HG03095 (cell line): ENCODE results near the gene LGALS4.
A peak's percentile ranks its signal among the peaks of the same experiment; 100 is the strongest.
"Not testable (repeated sequence)": the region's sequence is repeated elsewhere in the genome, so short reads cannot be mapped to it uniquely, and the experiment has no call there.

Source experiments
- ATAC-seq: cut with Tn5 transposase; IDR thresholded peaks from one replicate; pipeline ENCODE4 v1.9.1; 2021; ENCODE audit warnings: moderate library complexity; ENCODE audit not compliant: unreplicated experiment

The LGALS4 gene

DNA sequence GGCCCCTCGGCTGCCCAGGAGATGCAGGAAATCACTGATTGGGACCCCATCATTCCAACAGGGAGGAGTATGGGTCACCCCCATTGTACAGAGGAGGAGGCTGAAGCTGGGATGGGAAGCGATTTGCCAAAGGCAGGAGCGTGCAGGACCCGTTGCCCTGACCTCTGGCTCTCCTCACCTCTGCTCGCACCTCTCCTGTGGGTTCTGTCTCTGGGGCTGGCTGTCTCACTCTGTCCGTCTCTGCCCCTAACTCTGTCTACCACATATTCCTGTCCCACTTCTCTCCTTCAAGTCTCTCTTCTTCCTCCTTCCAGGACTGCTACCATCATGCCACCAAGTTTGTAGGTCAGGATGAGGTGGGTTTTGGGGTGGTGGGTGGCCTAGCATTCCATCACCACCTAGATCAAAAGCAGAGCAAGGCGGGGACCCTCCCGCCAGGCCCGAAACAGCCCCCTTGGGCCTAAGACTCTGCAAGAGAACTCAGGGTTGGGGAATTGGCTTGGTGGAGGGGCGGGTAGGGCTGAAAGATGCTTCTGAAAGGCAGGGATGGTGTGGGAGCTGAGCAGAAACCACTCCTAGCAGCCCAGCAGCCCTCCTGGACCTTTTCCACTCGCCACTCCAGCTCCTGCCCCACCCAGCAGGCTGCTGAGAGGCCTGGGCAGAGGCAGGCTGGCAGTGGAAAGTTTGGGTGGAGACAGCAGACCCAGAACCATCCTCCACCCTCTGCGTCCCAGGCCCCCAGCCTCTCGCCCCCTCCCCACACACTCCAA lies 38.4 kb downstream of the LGALS4 start:
- no peak for ATAC-seq

DNA sequence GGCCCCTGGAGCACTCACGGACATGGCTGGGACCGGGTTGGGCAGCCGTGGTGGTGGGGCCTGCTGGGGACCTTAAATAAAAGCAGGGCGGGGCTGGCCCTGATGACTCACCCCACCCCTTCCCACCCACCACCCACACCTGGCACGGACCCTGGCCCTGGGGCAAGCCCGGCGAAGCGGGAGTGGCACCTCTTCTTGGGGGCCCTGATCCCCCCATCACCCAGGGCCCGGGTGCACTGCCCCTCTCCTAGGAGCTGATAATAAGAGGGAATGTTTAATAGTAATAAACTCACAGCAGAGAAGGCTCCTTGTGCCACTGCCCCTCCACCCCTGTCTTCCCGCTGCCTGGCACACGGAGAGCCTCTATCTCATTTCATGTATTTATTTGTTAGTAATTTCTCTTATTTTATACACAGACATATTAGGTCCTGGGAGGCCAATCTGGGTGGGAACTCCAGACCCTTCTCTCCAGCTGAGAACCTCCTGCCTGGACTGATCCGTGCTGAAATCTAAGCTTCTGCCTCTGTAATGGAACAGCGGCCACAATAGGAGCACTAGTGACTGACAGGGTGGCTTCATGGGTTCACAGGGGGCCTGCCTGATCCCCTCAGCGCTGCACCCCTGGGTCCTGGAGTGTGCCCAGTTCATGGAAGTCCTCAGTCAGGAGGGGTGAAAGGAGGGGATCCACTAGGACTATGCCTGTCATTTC lies 39.1 kb downstream of the LGALS4 start, which contains the start of gene LGALS7:
LGALS7 (minus strand) TSS at position 49 of the 709 bp plus-strand sequence; CDS start at position 24, 25 bp downstream.
- no peak for ATAC-seq

DNA sequence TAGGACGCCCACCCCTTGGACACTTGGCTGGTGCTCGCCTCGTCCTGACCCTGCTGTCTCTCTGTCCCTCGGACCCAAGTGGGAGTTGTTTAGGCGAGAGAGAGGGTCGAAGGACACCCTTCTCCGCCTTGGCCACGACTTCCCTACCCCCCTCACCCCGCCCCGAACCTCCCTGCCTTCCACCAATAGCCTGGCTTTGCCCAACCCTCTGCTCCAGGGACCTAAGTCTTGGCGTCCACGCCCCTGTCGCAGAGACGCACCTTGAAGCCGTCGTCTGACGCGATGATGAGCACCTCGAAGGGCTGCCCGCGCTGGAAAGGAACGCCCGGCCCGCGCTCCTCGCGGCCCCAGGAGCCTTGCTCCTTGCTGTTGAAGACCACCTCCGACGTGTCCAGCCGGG lies 41.2 kb downstream of the LGALS4 start:
- not testable (repeated sequence) for ATAC-seq

DNA sequence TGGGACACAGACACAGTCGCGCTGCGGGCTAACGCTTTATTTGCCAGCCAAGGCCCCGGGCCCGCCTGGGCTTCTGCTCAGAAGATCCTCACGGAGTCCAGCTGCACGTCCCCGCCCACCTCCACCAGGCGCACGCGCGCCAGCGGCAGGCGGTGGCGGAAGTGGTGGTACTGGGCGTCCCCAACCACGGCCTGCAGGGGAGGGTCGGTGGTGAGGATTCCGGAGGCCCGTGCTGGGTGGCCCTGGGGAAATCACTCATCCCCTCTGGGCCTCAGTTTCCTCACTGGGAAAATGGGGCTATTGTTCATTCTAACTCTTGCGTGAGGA lies 41.8 kb downstream of the LGALS4 start:
- ATAC-seq = peak; percentile 60

DNA sequence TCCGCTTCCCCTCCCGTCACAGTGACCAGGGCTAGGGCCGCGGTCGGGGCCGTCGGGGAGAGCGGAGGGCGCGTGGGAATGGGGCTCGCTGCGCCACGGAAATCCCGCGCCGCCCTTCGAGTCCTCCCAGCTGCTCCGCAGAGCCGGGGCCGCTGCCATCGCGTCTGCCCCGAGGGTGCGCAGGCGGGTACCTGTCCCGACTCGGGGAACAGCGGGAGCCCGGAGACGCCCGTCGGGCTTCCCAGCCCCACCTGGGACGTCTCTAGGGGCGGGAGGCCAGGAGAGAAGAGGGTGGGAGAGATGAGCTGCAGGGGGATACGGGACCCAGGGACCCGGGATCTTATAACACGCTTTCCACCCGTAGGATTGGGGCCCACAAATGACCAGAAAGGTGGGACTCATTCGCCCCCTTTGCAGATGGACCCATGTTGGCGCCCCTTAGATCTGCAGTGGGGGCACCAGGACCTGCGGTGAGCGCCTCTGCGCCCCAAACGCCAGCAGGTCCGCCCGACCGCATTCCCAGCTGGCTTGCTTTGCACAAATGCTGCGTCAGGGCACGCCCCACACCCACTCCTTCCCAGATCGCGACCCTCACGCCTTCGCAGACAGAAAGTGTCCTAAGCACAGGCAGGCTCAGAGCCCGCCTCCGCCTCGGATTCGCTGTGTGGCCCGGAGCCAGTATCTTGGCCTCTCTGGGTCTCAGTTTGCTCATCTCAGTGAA lies 42.4 kb downstream of the LGALS4 start:
- peak; percentile 19 for ATAC-seq

DNA sequence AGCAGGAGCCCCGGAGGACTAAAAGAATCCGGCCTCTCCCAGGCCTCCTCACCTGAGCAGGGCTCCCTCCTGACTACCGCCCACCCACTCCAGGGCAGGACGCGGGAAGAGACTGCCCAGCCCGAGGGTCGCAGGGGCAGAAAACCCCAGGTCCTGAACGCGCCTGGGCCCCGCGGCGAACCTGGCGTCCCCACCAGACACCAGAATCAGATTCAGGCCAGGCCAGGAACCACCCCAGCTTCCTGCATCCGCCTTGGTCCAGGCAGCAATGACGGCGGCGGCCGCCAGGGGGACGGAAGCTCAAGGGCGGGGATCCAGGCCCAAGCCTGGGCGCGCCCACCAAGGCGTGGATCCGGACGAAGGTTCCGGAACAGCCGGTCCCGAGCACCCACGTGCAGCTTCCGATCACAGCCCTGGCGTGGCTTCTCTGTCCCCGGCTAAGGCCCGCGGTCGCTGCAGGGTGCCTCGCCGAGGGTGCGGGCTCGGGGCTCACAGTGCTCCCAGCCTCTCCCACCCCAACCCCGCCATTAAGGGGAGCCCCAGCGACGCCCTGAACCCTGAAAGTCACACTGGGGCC lies 43.0 kb downstream of the LGALS4 start:
- peak; percentile 63 for ATAC-seq

DNA sequence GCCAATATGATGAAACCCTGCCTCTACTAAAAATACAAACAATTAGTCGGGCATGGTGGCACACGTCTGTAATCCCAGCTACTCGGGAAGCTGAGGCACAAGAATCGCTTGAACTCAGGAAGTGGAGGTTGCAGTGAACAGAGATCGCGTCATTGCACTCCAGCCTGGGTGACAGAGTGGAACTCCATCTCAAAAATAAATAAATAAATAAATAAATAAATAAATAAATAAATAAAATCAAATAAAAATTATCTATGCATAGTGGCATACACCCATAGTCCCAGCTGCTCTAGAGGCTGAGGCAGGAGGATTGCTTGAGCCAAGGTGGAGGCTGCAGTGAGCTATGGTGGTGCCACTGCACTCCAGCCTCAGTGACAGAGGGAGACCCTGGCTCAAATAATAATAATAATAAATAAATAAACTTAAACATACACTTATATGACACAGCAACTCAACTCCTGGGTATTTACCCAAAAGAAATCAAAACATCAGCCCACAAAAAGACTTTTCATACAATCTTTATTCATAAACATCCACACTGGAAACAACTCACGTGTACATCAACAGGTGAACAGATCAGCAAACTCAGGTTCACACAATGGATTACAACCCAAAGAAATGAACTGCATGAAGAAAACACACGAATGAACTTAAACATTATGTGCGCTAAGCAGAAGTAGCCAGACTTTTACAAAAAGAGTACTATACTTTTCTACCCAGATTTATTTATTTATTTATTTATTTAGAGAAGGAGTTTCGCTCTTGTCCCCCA lies 46.3 kb downstream of the LGALS4 start:
- no peak for ATAC-seq

DNA sequence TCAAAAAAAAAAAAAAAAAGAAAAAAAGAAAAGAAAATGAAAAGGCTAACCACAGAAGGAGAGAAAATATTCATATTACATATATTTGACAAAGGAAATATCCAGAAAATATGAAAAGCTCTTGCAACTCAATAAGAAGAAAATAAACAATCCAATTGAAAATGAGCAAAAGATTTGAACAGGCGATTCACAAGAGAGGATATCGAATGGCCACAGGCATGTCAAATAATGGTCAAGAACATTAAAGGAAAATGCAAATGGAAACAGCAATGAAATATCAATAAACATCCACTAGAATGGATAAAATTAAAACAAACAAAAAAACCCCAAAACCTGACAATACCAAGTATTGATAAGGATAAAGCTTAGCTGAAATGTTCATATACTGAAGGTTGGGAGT lies 47.5 kb downstream of the LGALS4 start:
- no peak for ATAC-seq

DNA sequence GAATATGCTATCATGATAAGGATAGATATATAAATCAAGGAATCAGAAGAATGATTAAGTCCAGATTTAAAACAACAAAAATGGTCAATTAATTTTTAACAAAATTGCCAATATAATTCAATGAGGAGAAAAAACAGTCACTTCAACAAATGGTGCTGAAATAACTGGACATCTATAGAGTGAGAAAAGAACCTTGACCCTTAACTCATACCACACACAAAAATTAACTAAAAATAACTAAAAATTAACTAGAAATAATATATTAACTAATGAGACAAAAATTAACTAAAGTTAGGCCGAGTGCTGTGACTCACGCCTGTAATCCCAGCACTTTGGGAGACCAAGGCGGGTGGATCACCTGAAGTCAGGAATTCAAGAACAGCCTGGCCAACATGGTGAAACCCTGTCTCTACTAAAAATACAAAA lies 48.9 kb downstream of the LGALS4 start:
- ATAC-seq = no peak

DNA sequence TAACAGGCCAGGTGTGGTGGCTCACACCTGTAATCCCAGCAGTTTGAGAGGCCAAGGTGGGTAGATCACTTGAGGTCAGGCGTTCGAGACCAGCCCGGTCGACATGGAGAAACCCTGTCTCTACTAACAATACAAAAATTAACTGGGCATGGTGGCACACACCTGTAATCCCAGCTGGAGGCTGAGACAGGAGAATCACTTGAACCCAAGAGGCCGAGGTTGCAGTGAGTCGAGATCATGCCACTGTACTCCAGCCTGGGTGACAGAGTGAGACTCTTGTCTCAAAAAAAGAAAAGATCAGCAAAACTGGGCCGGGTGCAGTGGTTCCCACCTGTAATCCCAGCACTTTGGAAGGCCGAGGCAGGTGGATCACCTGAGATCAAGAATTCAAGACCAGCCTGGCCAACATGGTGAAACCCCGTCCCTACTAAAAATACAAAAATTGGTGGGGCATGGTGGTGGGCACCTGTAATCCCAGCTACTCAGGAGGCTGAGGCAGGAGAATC lies 50.8 kb downstream of the LGALS4 start:
- not testable (repeated sequence) for ATAC-seq

DNA sequence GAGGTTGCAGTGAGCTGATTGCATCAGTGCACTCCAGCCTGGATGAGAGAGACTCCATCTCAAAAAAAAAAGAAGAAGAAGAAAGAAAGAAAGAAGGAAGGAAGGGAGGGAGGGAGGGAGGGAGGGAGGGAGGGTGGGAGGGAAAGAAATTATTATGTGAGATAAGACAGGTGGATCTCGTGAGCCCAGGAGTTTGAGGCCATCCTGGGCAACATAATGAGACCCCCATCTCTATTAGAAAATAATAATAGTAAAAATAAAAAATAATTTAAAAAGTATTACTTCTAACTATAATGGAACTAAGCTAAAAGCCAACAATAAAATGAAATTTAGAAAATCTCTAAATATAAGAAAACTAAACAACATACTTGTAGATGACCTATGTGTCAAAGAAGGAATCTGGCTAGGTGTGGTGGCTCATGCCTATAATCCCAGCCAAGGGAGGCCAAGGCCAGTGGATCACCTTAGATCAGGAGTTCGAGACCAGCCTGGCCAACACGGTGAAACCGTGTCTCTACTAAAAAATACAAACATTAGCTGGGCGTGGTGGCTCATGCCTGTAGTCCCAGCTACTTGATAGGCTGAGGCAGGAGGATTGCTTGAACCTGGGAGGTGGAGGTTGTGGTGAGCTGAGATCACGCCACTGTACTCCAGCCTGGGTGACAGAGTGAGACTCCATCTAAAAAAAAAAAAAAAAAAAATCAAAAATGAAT lies 51.8 kb downstream of the LGALS4 start:
- not testable (repeated sequence) for ATAC-seq

DNA sequence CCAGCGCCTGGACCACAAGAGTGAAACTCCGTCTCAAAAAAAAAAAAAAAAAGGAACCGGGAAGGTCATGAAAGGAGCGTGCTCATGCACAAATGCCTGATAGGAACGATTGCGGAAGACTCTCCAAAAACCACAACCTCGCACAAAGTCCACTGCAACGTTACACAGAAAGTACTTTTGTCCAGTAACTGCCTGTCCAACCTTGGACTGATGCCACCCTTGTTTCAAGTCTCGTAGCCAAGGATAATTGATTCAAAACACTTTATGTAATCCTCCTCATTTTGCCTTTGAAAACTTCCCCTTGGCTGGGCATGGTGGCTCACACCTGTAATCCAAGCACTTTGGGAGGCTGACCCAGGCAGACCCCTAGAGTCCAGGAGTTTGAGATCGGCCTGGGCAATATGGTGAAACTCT lies 53.1 kb downstream of the LGALS4 start:
- ATAC-seq = no peak

DNA sequence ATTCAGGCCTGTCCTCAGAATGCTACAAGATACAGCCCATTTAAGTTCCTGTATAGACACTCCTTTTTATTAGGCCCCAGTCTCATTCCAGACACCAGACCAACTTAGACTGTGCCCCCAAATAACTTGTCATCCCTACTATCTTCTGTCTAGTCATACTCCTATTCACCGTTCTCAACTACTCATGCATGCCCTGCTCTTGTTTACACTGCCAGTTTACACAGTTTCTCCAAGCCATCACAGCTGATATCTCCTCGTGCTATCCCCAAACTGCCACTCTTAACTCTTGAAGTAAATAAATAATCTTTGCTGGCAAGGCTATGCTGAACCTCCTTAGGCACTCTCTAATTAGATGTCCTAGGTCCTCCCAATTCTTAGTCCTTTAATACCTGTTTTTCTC lies 58.5 kb downstream of the LGALS4 start:
- ATAC-seq = not testable (repeated sequence)

DNA sequence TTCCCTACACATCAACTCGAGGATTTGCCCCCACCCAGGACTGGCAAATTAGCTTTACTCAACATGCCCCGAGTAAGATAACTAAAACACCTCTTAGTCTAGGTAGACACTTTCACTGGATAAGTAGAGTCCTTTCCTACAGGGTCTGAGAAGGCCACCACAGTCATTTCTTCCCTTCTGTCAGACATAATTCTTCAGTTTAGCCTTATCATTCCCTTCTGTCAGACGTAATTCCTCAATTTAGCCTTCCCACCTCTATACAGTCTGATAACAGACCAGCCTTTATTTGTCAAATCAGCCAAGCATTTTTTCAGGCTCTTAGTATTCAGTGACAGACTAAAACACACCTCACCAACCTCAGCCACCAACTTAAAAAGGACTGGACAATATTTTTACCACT lies 59.0 kb downstream of the LGALS4 start:
- ATAC-seq = not testable (repeated sequence)
